GM19324 (cell line): ENCODE data around the gene C2.
"Not testable (repeated sequence)": the region's sequence is repeated elsewhere in the genome, so short reads cannot be mapped to it uniquely, and the experiment has no call there.

ENCODE experiments used
- ATAC-seq: cut with Tn5 transposase; IDR thresholded peaks from one replicate; pipeline ENCODE4 v1.9.1; 2021; ENCODE audit warnings: mild to moderate bottlenecking, moderate library complexity; ENCODE audit not compliant: unreplicated experiment, low FRiP score

C2 gene

GRCh38 chr6:31972709-31973350, 45.3 kb downstream of the C2 start:
- ATAC-seq, result no peak

GRCh38 chr6:31976065-31976464, 48.5 kb downstream of the C2 start:
- not testable (repeated sequence) for ATAC-seq

GRCh38 chr6:31977816-31978431, 50.4 kb downstream of the C2 start:
- no peak for ATAC-seq

- no peak for ATAC-seq
Observed at GRCh38 chr6:31978831-31979230, 51.3 kb downstream of the C2 start.

- ATAC-seq, result no peak
Observed at GRCh38 chr6:31979238-31979898, 51.9 kb downstream of the C2 start.

- not testable (repeated sequence) for ATAC-seq
Observed at GRCh38 chr6:31980195-31980876, 52.8 kb downstream of the C2 start.

GRCh38 chr6:31980998-31981397, 53.5 kb downstream of the C2 start:
- not testable (repeated sequence) for ATAC-seq

GRCh38 chr6:31981744-31982143, 54.2 kb downstream of the C2 start, which contains the start of gene C4A:
TSS of gene C4A (plus strand) at chr6:31982057. CDS start at chr6:31982108, 51 bp downstream.
- not testable (repeated sequence) for ATAC-seq

GRCh38 chr6:31989363-31989762, 61.8 kb downstream of the C2 start:
- ATAC-seq, result not testable (repeated sequence)

- not testable (repeated sequence) for ATAC-seq
Observed at GRCh38 chr6:31994421-31994820, 66.9 kb downstream of the C2 start.
